Sigmoid colon (tissue), 4 donors: ENCODE results near the gene PPM1L.

Experiments used
- POLR2A ChIP-seq, 2 donors: fragments of 450-650 bp; IDR thresholded peaks; one replicate each; pipeline ENCODE4 v1.6.1; 2016; ENCODE audit warnings: antibody characterized with exemption in 2 of 2, mild to moderate bottlenecking in 2 of 2, moderate library complexity in 2 of 2
- POLR2AphosphoS5 ChIP-seq, 4 donors: sonication (generic); formaldehyde crosslinking; IDR thresholded peaks; one replicate each; pipeline ENCODE4 v1.6.1; 2017; ENCODE audit warnings: antibody characterized with exemption in 4 of 4
- TF ChIP-seq, protein P1 (sequence below), 4 experiments: fragments of 450-650 bp in 3 of 4; fragments of 200-600 bp in 1 of 4; IDR thresholded peaks; one replicate each; pipeline ENCODE4 v1.5.1; 2016 to 2019; ENCODE audit warnings: antibody characterized with exemption in 4 of 4, mild to moderate bottlenecking in 3 of 4, moderate library complexity in 2 of 4

DNA sequence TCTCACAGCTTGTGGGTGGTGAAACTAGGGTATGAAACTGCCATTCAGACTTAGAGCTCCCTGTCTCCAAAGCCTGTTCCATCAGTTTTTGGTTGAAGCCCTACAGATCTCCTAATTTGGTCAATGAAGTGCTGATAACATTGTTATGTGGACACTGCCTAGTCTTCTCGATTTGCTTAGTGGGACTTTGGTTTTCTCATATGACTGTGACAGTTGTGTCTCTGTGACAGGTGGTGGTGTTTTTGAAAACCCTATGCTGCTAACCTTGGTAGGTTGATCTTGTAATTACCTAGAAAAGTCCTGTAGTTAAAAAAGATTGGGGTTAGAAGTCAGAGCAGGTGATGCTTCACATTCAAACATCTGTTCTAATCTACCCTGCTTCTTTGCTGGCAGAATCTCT is 9.2 kb downstream of the PPM1L start:
- TF ChIP-seq POLR2A (IDR thresholded peaks at IDR 0.05) = no peak
- TF ChIP-seq, protein P1, sequence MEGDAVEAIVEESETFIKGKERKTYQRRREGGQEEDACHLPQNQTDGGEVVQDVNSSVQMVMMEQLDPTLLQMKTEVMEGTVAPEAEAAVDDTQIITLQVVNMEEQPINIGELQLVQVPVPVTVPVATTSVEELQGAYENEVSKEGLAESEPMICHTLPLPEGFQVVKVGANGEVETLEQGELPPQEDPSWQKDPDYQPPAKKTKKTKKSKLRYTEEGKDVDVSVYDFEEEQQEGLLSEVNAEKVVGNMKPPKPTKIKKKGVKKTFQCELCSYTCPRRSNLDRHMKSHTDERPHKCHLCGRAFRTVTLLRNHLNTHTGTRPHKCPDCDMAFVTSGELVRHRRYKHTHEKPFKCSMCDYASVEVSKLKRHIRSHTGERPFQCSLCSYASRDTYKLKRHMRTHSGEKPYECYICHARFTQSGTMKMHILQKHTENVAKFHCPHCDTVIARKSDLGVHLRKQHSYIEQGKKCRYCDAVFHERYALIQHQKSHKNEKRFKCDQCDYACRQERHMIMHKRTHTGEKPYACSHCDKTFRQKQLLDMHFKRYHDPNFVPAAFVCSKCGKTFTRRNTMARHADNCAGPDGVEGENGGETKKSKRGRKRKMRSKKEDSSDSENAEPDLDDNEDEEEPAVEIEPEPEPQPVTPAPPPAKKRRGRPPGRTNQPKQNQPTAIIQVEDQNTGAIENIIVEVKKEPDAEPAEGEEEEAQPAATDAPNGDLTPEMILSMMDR (IDR thresholded peaks at IDR 0.05) = no peak
- TF ChIP-seq POLR2AphosphoS5 (IDR thresholded peaks at IDR 0.05) = no peak
